T-cell (primary cell): ENCODE data around the gene SDK2. TPM values are rescaled to one million over a fixed set of nuclear protein-coding genes. Genes with fewer than 3 reads are reported as not detected.
A peak's percentile ranks its signal among the peaks of the same experiment; 100 is the strongest.

Experiments
- ATAC-seq, 4 experiments: fragments of 200-7000 bp in 3 of 4; fragments of 150-1000 bp in 1 of 4; cut with Tn5 transposase; replicated peaks in 1 of 4; 1 replicate in 3 of 4; 2 replicates in 1 of 4; pipeline ENCODE4 v1.10.0; 2021; ENCODE audit warnings: moderate library complexity in 3 of 4, mild to moderate bottlenecking in 2 of 4, moderate number of reproducible peaks in 1 of 4
- CTCF ChIA-PET, 2 donors: fragments of 300-600 bp; sonication (Branson Sonifier 250); formaldehyde crosslinking; loops; one replicate each; lab custom pipeline; 2022; ENCODE audit warnings: antibody characterized with exemption in 2 of 2; lab: Charles Lee
- POLR2A ChIA-PET, 2 donors: fragments of 300-600 bp; sonication (Branson Sonifier 250); formaldehyde crosslinking; loops; one replicate each; lab custom pipeline; 2022; ENCODE audit warnings: antibody characterized with exemption in 2 of 2; lab: Charles Lee
- DNase-seq, 35 experiments: peaks; one replicate each; pipeline versions ENCODE4 v3.0.0 to v3.0.0-alpha.2; 2013 to 2023
- H3K27ac ChIP-seq: one replicate; pipeline ENCODE4 v1.5.1; 2013; ENCODE audit warnings: low read length
- H3K27me3 ChIP-seq, 2 experiments: replicated peaks in 1 of 2; 1 replicate in 1 of 2; 2 replicates in 1 of 2; pipeline versions ENCODE4 v1.6.1 to v1.7.0; 2013; ENCODE audit warnings: low read length in 1 of 2, mixed read lengths in 1 of 2; ENCODE audit not compliant: control insufficient read depth in 2 of 2, insufficient read depth in 2 of 2; ENCODE audit errors: extremely low read depth in 1 of 2
- H3K36me3 ChIP-seq, 2 donors: 1 replicate in 1 of 2; 2 replicates in 1 of 2; pipeline versions ENCODE4 v1.6.1 to v1.7.0; 2013; ENCODE audit warnings: low read length in 1 of 2; ENCODE audit not compliant: control insufficient read depth in 2 of 2, insufficient read depth in 1 of 2; ENCODE audit errors: extremely low read depth in 1 of 2
- H3K4me1 ChIP-seq, 2 experiments: 1 replicate in 1 of 2; 2 replicates in 1 of 2; pipeline versions ENCODE4 v1.6.1 to v1.7.0; 2013; ENCODE audit warnings: low read length in 2 of 2, mixed read lengths in 1 of 2; ENCODE audit not compliant: insufficient read depth in 2 of 2, control insufficient read depth in 1 of 2; ENCODE audit errors: extremely low read depth in 1 of 2
- H3K4me3 ChIP-seq, 2 donors: 1 replicate in 1 of 2; 2 replicates in 1 of 2; pipeline versions ENCODE4 v1.5.1 to v1.7.0; 2013; ENCODE audit warnings: mild to moderate bottlenecking in 2 of 2, low read length in 1 of 2, moderate library complexity in 1 of 2; ENCODE audit not compliant: control insufficient read depth in 1 of 2; ENCODE audit errors: extremely low read depth in 1 of 2
- H3K9me3 ChIP-seq: 2 replicates; pipeline ENCODE4 v1.7.0; 2013
- H3K27ac Mint-ChIP-seq, 2 donors: one replicate each; pipeline ENCODE4 v1.8.0; 2020 to 2021; ENCODE audit warnings: mild to moderate bottlenecking in 2 of 2, mixed read lengths in 2 of 2
- H3K27me3 Mint-ChIP-seq, 2 donors: one replicate each; pipeline ENCODE4 v1.8.0; 2021 to 2022; ENCODE audit warnings: mixed read lengths in 2 of 2
- H3K36me3 Mint-ChIP-seq: one replicate; pipeline ENCODE4 v1.8.0; 2021; ENCODE audit warnings: mixed read lengths
- H3K4me1 Mint-ChIP-seq, 3 donors: one replicate each; pipeline ENCODE4 v1.8.0; 2020 to 2022; ENCODE audit warnings: mixed read lengths in 3 of 3, mild to moderate bottlenecking in 1 of 3
- H3K4me3 Mint-ChIP-seq, 3 donors: one replicate each; pipeline ENCODE4 v1.8.0; 2020 to 2022; ENCODE audit warnings: mild to moderate bottlenecking in 3 of 3, mixed read lengths in 3 of 3, moderate library complexity in 3 of 3
- H3K9me3 Mint-ChIP-seq, 3 donors: one replicate each; pipeline ENCODE4 v1.8.0; 2020 to 2022; ENCODE audit warnings: mixed read lengths in 3 of 3
- WGBS: methylation state at CpG from one replicate; pipeline ENCODE4 v1.1.5; 2013; ENCODE audit warnings: missing lambda C conversion rate; ENCODE audit not compliant: insufficient coverage; 5-methylcytosine and 5-hydroxymethylcytosine counted together
- total RNA-seq, 35 experiments: library from RNA in 6 of 35; stranded (reverse) in 6 of 35; fragments of 120-200 nt in 1 of 35; gene quantifications; one replicate each; pipeline versions ENCODE4 v1.2.1 to v1.2.4 and lab custom pipeline; 2013 to 2026

The SDK2 gene
- total RNA-seq, 5 donors from 2014 or later (not counting 1 experiment from before 2014, with no cell fraction given), result 2.9 to 8.3 (median 4.8) TPM

- H3K36me3 ChIP-seq, result no peaks in the 10 kb centered on the region
- no peak overlapping the region for H3K27ac ChIP-seq
- ATAC-seq (no peak), DNase-seq (no peak)
- ChIA-PET CTCF (no interaction called here), POLR2A (no interaction called here)
- Mint-ChIP-seq H3K27me3 (peaks cover 0 to 1% of the 10 kb centered on the region in 2 donors), H3K4me3 (no peak overlapping the region), H3K4me1 (no peaks in the 10 kb centered on the region), H3K27ac (no peak overlapping the region), H3K36me3 (peaks cover 6% of the 10 kb centered on the region), H3K9me3 (no peaks in the 10 kb centered on the region)
- H3K9me3 ChIP-seq, result no peaks in the 10 kb centered on the region
- no peaks in the 10 kb centered on the region for H3K4me1 ChIP-seq
- peaks cover 0 to 19% of the 10 kb centered on the region in 2 experiments for H3K27me3 ChIP-seq
- WGBS, result 100% methylated on average over 2 of the region's 7 CpGs
- no peak overlapping the region for H3K4me3 ChIP-seq
These were observed 241.8 kb downstream of the SDK2 start for GRCh38 chr17:73402466-73402865.

- Histone ChIP-seq H3K4me1 (no peaks in the 10 kb centered on the region), H3K4me3 (no peak overlapping the region), H3K9me3 (no peaks in the 10 kb centered on the region), H3K27me3 (peaks cover 0 to 19% of the 10 kb centered on the region in 2 experiments), H3K27ac (no peak overlapping the region), H3K36me3 (no peaks in the 10 kb centered on the region)
- no peaks in the 10 kb centered on the region for H3K4me1 Mint-ChIP-seq
- POLR2A ChIA-PET, result no interaction called here
- CTCF ChIA-PET, result no interaction called here
- DNase-seq (peak in 8 of 35 experiments; percentile 6 to 39 (median 12)), ATAC-seq (peak in 1 of 4 experiments; percentile 42)
- no peak overlapping the region for H3K27ac Mint-ChIP-seq
- H3K27me3 Mint-ChIP-seq, result peaks cover 0 to 1% of the 10 kb centered on the region in 2 donors
- peaks cover 6% of the 10 kb centered on the region for H3K36me3 Mint-ChIP-seq
- no peaks in the 10 kb centered on the region for H3K9me3 Mint-ChIP-seq
- 56% methylated on average over 18 of the region's 18 CpGs for WGBS
- H3K4me3 Mint-ChIP-seq, result no peak overlapping the region
These were observed 242.3 kb downstream of the SDK2 start for GRCh38 chr17:73401911-73402310.

- no peak overlapping the region for H3K4me3 Mint-ChIP-seq
- H3K27ac Mint-ChIP-seq, result no peak overlapping the region
- peaks cover 0 to 19% of the 10 kb centered on the region in 2 experiments for H3K27me3 ChIP-seq
- 94% methylated on average over 15 of the region's 18 CpGs for WGBS
- H3K4me1 Mint-ChIP-seq, result no peaks in the 10 kb centered on the region
- no peak overlapping the region for H3K4me3 ChIP-seq
- ChIA-PET POLR2A (no interaction called here), CTCF (no interaction called here)
- DNase-seq, result no peak
- H3K27me3 Mint-ChIP-seq, result peaks cover 0 to 1% of the 10 kb centered on the region in 2 donors
- ATAC-seq, result no peak
- no peak overlapping the region for H3K27ac ChIP-seq
- H3K9me3 Mint-ChIP-seq, result no peaks in the 10 kb centered on the region
- peaks cover 6% of the 10 kb centered on the region for H3K36me3 Mint-ChIP-seq
- H3K4me1 ChIP-seq, result no peaks in the 10 kb centered on the region
- no peaks in the 10 kb centered on the region for H3K9me3 ChIP-seq
- H3K36me3 ChIP-seq, result no peaks in the 10 kb centered on the region
These were observed 243.2 kb downstream of the SDK2 start for GRCh38 chr17:73400915-73401545.

- Histone ChIP-seq H3K4me1 (no peaks in the 10 kb centered on the region), H3K9me3 (no peaks in the 10 kb centered on the region), H3K36me3 (no peaks in the 10 kb centered on the region), H3K4me3 (no peak overlapping the region), H3K27ac (no peak overlapping the region), H3K27me3 (peaks cover 0 to 19% of the 10 kb centered on the region in 2 experiments)
- no peaks in the 10 kb centered on the region for H3K4me1 Mint-ChIP-seq
- ChIA-PET CTCF (no interaction called here), POLR2A (no interaction called here)
- peaks cover 6% of the 10 kb centered on the region for H3K36me3 Mint-ChIP-seq
- no peaks in the 10 kb centered on the region for H3K9me3 Mint-ChIP-seq
- ATAC-seq (no peak), DNase-seq (no peak)
- H3K27ac Mint-ChIP-seq, result no peak overlapping the region
- no peaks in the 10 kb centered on the region for H3K27me3 Mint-ChIP-seq
- no peak overlapping the region for H3K4me3 Mint-ChIP-seq
- WGBS, result 78% methylated on average over 10 of the region's 11 CpGs
These were observed 245.2 kb downstream of the SDK2 start for GRCh38 chr17:73399056-73399455.

GRCh38 chr17:73397856-73398540 is 246.2 kb downstream of the SDK2 start:
- WGBS, result 87% methylated on average over 6 of the region's 17 CpGs
- no peaks in the 10 kb centered on the region for H3K4me1 Mint-ChIP-seq
- POLR2A ChIA-PET, result no interaction called here

GRCh38 chr17:73397278-73397826 is 246.9 kb downstream of the SDK2 start:
- H3K4me1 Mint-ChIP-seq, result no peaks in the 10 kb centered on the region
- no peaks in the 10 kb centered on the region for H3K27me3 Mint-ChIP-seq
- Histone ChIP-seq H3K27ac (no peak overlapping the region), H3K4me3 (no peak overlapping the region), H3K4me1 (no peaks in the 10 kb centered on the region), H3K27me3 (peaks cover 0 to 18% of the 10 kb centered on the region in 2 experiments), H3K36me3 (no peaks in the 10 kb centered on the region), H3K9me3 (no peaks in the 10 kb centered on the region)
- no peak for DNase-seq
- CTCF ChIA-PET, result no interaction called here
- WGBS, result 89% methylated on average over 17 of the region's 17 CpGs
- ATAC-seq, result no peak
- no peak overlapping the region for H3K4me3 Mint-ChIP-seq
- POLR2A ChIA-PET, result no interaction called here
- no peaks in the 10 kb centered on the region for H3K9me3 Mint-ChIP-seq
- H3K27ac Mint-ChIP-seq, result no peak overlapping the region
- peaks cover 6% of the 10 kb centered on the region for H3K36me3 Mint-ChIP-seq

More at GRCh38 chr17:73397856-73398540, 246.2 kb downstream of the SDK2 start:
- no peak for ATAC-seq
- Mint-ChIP-seq H3K4me3 (no peak overlapping the region), H3K27ac (no peak overlapping the region), H3K36me3 (peaks cover 6% of the 10 kb centered on the region), H3K27me3 (no peaks in the 10 kb centered on the region), H3K9me3 (no peaks in the 10 kb centered on the region)
- no peak for DNase-seq
- Histone ChIP-seq H3K4me3 (no peak overlapping the region), H3K27ac (no peak overlapping the region), H3K4me1 (no peaks in the 10 kb centered on the region), H3K27me3 (peaks cover 0 to 19% of the 10 kb centered on the region in 2 experiments), H3K36me3 (no peaks in the 10 kb centered on the region), H3K9me3 (no peaks in the 10 kb centered on the region)
- CTCF ChIA-PET, result no interaction called here
